Inflammatory macrophage treated with lipopolysaccharide for 1 hour (primary cell): ENCODE measurements around the gene ZNF750.
A peak's percentile ranks its signal among the peaks of the same experiment; 100 is the strongest.

ENCODE experiments used
- DNase-seq, 2 donors: peaks; one replicate each; pipeline ENCODE4 v3.0.0-alpha.2; 2020 to 2022

Gene ZNF750

DNA sequence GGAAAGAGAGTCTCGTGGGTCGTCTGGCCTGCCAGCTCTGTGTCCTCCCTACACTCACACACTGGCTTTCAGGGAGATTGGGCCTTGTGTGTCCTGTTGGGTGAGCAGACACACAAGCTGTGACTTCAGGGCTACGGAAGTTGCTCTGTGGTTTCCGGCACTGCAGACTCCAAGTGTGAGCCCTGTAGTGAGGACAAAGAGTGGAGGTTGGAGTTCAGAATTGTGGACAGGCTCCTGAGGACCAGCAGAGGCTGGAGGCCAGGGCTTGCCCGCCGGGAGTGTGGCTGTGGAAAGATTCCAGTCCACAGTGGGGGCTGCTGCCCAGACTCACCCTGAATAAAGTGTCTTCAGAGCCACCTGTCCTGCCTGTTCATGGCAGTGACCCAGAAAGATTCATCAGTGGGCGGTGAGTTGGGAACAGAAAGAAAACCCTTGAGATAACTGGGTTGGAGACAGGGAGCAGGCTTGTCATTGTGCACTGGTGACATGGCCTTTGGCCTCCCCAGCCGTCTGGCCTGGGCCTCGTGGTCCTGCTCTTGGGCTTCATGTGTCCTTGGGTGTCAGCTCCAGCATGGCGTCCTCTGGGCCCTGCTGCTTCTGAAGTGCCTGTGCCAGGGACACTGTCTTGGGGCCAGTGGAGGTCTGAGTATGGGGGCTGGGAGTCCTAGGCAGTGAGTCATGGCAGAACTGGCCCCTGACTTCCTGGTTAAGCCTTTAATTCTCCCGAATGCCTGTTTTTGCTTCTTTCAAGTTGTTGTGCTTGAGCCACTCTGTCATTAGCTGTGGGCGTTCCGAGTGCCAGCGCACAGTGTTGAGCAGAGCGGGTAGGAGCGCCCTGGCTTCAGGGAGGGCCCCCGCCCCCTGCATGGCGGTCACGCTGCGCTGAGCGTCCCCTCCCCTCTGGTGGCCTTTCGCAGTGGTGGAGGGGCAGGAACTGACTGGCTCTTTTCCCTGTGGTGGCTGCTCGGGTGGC, 19.9 kb upstream of the ZNF750 start:
- peak; percentile 76 to 92 for DNase-seq

DNA sequence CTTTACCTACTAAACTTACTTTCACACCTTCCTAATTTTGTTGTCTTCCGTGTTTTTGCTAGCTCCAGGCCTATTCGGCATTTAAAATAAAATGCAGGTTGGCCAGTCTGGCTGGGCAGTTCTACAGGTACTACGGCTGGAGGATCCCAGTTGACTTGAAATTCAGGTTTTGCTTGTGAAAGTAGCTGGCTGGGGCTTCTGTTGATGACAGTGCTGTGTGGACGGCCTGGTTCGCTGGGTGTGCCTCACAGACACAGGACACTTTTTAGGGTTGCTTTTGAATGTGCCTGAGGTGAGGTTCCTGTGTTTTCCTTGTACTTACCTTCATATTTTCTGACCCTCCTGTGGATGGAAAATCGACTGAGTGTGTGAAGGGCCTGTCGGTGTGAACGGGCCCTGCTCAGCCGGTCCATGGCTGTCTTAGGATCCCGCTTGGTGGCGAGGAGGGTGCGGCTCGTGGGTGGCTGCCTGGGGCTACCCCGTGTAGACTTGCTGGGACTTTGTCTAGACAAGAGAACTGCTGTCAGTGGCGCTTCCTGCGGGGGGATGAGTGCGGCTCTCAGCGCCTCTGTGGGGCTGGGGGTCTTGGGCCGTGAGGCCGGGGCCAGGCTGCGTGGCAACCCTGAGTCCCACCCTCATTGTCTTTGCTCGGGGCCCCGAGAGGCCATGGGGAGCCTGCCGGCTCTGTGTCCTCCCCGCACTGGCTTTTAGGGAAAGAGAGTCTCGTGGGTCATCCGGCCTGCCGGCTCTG, 18.7 kb upstream of the ZNF750 start:
- DNase-seq: no peak

DNA sequence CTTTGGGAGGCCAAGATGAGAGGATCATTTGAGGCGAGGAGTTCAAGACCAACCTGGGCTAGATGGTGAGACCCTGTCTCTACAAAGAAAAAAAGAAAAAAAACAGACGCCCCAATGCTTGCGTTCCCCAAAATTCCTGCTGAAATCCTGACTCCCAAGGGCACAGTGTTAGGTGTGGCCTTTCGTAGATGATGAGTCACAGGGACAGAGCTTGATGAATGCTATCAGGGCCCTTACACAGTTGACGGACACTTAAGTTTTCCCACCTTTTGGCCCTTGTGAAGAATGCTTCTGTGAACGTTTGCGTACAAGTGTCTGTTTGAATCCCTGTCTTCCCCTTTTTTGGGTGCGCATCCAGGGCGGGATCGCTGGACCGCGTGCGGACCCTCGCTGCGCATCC, 16.5 kb upstream of the ZNF750 start:
- DNase-seq: no peak

- DNase-seq: no peak
These were observed 14.4 kb upstream of the ZNF750 start for GRCh38 chr17:82854226-82854625.

- DNase-seq: no peak
These were observed 11.6 kb upstream of the ZNF750 start for GRCh38 chr17:82851381-82851780.

GRCh38 chr17:82849076-82849945, 9.5 kb upstream of the ZNF750 start:
- no peak for DNase-seq

DNA sequence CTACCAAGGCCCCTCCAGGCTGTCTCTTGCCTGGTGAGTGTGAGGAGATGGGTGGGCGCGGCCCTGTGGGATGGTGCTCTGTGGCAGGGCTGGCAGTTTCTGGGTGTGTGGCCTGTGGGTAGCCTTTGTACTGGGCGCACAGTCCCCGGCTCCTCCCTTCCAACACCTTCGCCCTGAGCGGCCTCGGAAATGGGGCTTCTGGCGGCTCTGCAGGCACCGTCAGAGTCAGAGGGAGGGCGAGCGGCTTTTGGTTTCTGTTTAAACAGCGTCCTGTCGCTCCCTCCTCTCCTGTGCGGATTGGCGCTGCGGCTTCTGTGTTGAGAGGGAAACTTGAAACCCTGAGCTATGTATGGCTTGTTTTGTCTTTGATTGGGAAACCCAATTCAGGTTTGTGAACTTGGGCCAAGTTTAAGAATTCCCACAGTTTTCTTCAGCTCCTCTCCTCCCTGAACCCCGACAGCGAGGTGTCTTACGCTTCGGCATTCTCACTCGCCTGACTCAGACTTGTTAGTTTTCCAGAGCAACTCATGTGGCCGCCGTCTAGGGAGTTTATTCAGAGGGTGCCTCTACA, 8.3 kb upstream of the ZNF750 start:
- no peak for DNase-seq

- DNase-seq: no peak
These were observed 6.4 kb upstream of the ZNF750 start for GRCh38 chr17:82846061-82846691.

DNA sequence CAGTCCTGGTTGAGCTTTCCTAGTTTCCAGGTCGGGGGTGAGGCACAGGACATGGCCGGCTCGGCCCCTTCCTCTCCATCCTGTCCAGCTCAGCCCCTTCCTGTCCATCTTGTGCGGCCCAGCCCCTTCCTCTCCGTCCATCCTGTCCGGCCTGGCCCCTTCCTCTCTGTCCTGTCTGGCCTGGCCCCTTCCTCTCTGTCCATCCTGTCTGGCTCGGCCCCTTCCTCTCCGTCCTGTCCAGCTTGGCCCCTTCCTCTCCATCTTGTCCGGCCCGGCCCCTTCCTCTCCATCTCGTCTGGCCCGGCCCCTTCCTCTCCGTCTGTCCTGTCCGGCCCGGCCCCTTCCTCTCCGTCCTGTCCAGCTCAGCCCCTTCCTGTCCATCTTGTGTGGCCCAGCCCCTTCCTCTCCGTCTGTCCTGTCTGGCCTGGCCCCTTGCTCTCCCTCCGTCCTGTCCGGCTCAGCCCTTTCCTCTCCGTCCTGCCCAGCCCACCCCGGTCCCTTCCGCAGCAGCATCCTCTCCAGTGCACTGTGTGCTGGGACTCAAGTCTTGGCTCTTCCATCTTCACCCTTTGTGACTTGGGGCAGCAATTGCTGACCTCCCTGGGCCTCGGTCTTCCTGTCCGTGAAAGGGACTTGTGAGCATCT, 5.5 kb upstream of the ZNF750 start:
- no peak for DNase-seq

DNA sequence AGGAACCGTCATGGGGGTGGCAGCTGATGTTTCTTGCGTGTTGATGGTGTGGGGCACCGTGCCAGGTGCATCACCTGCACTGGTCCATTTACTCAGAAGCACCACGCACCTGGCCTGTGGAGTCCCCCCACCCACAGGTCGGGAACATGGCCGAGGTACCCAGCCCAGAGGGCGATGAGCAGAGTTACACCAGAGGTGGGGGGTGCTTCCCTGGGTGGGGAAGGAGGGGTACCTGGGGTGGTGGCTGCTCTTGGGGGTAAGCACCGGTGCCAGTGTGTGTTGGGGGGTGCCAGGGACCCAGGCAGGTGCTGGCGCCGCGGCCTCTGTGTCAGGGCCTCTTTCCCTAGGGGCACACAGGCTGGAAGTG, 5.0 kb upstream of the ZNF750 start:
- DNase-seq: no peak

DNA sequence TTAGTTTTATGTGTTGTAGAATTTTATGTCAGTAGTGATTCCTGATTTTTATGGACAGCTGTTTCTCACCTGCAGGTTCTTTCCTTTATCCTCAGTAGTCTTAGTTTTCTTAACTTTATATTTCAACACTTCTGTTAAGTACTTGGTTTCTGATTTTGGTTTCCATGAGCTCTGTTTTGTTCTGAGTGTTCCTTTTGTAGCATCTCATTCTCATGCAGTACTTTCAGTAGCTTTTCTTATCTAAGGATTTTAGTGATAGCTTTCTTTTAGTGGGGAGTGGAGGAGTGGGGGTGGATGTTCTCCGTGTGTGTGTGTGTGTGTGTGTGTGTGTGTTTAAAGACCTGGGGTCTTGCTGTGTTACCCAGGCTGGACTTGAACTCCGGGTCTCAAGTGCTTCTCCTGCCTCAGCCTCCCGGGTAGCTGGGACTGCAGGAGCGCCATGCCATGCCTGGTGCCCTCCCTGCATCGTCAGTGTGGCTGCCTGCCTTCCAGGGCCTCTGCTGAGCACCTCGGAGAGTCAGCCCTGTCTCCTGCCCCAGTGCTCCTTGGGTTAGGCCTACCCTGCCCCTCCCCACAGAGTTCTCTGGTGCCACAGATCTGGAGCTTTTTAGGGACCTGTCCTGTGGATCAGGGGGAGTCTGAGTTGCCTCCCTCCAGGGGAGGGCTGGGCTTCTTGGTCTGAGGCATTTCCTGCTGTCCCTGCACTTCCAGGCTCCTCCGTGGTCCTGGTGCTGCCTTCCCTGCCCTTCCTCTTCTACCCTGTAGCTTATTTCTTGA, 4.3 kb upstream of the ZNF750 start:
- no peak for DNase-seq

- DNase-seq: no peak
These were observed 2.2 kb upstream of the ZNF750 start for GRCh38 chr17:82841921-82842596.

DNA sequence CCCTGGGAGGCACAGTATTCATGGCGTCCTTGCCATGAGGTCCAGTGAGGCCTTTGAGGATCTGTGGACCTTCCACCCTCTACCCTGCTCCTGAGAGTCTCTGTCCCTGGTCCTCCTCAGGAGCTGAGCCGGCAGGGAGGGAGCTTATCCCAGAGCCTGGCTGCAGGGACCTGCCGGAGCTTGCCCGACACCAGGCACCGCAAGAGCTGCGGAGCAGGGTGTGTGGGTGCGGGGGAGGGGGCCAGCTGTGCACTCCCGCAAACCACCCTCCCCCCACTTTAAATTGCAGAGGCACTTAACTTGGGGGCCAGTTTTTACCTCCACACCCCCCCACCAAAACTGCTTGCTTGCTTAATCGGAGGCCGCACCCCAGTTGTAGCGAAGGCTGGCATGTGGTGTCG, 609 bp upstream of the ZNF750 start:
- no peak for DNase-seq

DNA sequence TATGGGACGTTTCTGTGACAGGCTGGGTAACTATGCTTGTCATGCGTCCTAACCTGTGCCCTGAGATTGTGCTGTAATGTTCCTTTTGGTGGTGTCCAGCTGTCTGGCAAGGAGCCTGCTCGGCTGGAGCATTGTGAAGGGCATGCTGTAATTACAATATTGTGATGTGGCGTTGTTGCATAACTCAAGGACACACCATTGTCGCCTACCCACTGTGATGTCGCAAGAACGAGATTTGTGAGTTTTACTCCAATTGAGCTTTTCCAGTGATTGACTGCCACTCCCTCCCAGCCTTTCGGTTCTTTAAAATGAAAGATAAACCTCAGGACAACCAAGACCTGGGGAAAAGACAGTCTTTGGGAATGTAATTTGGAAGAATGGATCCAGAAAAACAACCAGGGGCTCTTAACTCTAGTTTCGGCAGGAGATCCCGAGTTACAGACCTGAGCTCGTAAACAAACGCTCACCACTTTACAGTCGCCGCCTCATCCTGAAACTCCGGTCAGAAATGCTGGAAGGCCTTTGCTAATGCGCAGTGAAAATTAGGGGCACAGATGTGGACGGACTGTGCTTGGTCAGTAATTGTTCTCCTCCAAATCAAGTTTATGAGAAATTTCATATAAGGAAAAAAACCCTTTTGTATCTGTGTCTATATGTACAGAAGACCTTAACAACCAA, 1.3 kb downstream of the ZNF750 start:
- peak; percentile 93 to 96 for DNase-seq

DNA sequence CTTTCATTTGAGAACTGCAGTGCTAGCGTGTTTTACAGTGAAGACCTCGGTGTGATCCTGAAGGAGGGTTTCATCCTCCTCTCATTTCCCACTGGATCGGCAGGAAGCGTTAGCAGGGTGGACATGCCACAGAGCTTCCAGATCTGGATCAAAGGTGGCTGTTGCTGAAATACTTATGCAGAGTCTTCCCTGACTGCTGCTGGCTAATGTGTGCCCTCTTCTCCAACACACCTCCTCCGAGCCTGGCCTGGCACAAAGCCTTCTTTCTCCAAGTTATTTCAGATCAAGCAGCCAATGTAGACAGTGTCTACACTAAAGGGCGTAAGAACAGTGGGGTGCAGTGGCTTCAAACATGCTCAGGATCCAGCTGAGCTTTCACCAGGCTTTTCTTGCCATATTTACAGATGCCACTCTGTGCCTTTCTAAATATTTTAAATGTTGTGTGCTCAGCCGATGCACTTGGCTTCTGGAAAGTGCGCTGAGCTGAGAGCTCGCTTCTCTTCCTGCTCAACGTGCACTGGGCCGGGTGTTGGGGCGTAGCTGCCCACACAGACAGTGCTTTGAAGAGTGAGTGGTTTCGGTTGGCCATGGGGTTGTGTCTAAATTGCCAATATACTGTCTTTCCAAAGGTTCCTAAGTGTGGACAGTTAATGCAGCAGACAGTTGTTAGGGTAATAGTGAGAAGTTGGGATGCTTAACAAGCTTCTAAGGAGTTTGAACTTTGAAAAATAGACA, 2.1 kb downstream of the ZNF750 start:
- DNase-seq: peak; percentile 44 to 53

GRCh38 chr17:82836823-82837357, 2.9 kb downstream of the ZNF750 start:
- peak; percentile 49 to 86 for DNase-seq

DNA sequence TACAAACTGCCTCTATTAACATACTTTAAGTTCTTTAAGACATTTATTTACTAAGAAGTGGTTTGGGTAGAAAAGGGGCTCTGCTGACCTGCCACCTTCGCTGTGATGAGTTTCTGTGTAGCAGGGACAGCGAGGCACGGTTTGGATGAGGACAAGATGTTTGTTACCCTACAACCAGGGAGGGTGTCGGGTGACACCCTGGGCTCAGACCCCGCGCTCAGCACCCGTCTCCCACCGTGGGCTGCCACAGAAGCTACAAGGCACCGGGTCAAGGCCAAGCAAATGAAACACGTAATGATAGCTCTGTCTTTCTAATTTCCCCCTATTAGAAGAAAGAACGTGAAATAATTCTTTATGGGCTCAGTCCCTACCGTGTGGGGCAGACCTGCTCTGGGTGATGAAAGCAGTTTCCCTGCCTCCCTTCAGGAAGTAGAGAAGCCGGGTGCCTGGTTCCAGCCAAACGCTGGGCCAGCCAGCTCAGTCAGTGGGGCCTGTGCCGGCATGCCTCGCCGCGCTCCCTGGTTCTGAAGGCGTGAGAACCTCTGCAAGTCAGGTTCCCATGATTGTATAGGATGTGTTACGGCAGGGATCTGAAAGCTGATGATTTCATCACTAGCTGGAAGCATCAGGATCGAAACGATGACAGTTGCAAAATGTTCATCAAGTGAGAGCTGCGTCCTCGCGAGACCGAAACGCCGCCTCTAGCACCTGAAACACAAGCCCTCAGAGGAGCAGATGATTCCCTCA, 3.9 kb downstream of the ZNF750 start:
- DNase-seq: peak; percentile 4 to 61

GRCh38 chr17:82835122-82835521, 4.7 kb downstream of the ZNF750 start:
- DNase-seq: peak; percentile 39 to 59
